Erythroblast (primary cell): ENCODE measurements around the gene RIN1.

Experiments used
- GATA1 ChIP-seq: IDR thresholded peaks from 2 replicates; pipeline ENCODE4 v1.6.1; 2011; ENCODE audit warnings: low read depth, mild to moderate bottlenecking, control low read depth, low read length, moderate library complexity
- POLR2A ChIP-seq: IDR thresholded peaks from 2 replicates; pipeline ENCODE4 v1.6.1; 2011; ENCODE audit warnings: mild to moderate bottlenecking, low read length

DNA sequence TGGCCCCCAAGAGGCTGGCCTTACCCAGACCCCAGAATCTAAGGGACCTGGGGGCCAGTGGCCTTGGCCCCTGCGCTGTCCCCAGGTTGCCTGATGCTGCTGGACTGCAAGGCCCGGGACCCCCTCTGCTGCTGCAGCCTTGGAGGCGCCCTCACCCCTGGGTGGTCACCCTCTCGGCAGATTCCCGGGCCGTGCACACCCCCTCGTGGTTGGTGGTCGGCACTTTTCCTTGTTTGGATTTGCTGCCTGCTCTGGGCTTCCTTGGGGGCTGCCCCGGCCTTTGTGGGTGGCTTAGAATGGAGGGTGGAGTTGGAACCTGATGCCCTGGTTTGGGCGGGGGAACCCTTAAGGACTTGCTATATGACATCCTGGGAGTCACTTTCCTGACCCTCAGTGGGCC is 5.3 kb downstream of the RIN1 start:
- no peak for TF ChIP-seq POLR2A
- no peak for TF ChIP-seq GATA1
